ENCODE measurements around the gene BRK1.

- no peak for TF ChIP-seq CTBP1 (IDR thresholded peaks at IDR 0.05; ENCODE audit: borderline replicate concordance)
- no peak for TF ChIP-seq TARDBP (IDR thresholded peaks at IDR 0.05)
- no peak for TF ChIP-seq LEF1 (IDR thresholded peaks at IDR 0.05; ENCODE audit: borderline replicate concordance)
- no peak for TF ChIP-seq FOXA1 (IDR thresholded peaks at IDR 0.05)
- TF ChIP-seq HDGF (IDR thresholded peaks at IDR 0.05; ENCODE audit: borderline replicate concordance) = no peak
- no peak for TF ChIP-seq ELF4 (IDR thresholded peaks at IDR 0.05)
- no peak for TF ChIP-seq NFRKB (IDR thresholded peaks at IDR 0.05)
- no peak for TF ChIP-seq SUZ12 (IDR thresholded peaks at IDR 0.05)
- no peak for TF ChIP-seq SP1 (IDR thresholded peaks at IDR 0.05)
- TF ChIP-seq BHLHE40 (IDR thresholded peaks at IDR 0.05; ENCODE audit: borderline replicate concordance) = no peak
- no peak for TF ChIP-seq ARNT (IDR thresholded peaks at IDR 0.05)
These were observed 1.5 kb downstream of the BRK1 start for GRCh38 chr3:10116928-10117327.

Data from HEK293T (cell line).